Fibroblast of lung (primary cell): Measurements from ENCODE around the gene SEC23IP. TPM values are rescaled to one million over a fixed set of nuclear protein-coding genes. Genes with fewer than 3 reads are reported as not detected.

Source experiments
- DNase-seq, 2 donors: peaks; one replicate each; pipeline versions ENCODE4 v3.0.0 to v3.0.0-alpha.2; 2010; ENCODE audit warnings: low read depth in 2 of 2
- H2AFZ ChIP-seq: 2 replicates; pipeline ENCODE4 v1.5.1; 2012; ENCODE audit warnings: low read length, control low read depth, inconsistent platforms
- H3K27ac ChIP-seq: 2 replicates; pipeline ENCODE4 v1.5.1; 2011; ENCODE audit warnings: low read length, control low read depth; ENCODE audit not compliant: insufficient read depth
- H3K27me3 ChIP-seq: 2 replicates; pipeline ENCODE4 v1.5.1; 2011; ENCODE audit warnings: mild to moderate bottlenecking, low read length; ENCODE audit not compliant: control insufficient read depth, insufficient read depth
- H3K36me3 ChIP-seq: 2 replicates; pipeline ENCODE4 v1.5.1; 2011; ENCODE audit warnings: low read length; ENCODE audit not compliant: control insufficient read depth, insufficient read depth
- H3K4me1 ChIP-seq: 2 replicates; pipeline ENCODE4 v1.5.1; 2011; ENCODE audit warnings: low read length; ENCODE audit not compliant: control insufficient read depth, insufficient read depth; ENCODE audit errors: extremely low read depth
- H3K4me2 ChIP-seq: 2 replicates; pipeline ENCODE4 v1.5.1; 2011; ENCODE audit warnings: low read length, control low read depth; ENCODE audit not compliant: insufficient read depth; ENCODE audit errors: extremely low read depth
- H3K4me3 ChIP-seq, 4 experiments: fragments of 200-600 bp in 1 of 4; sonication (generic) in 1 of 4; replicated peaks in 1 of 4; 2 replicates each; pipeline ENCODE4 v1.5.1; 2011 to 2016; ENCODE audit warnings: low read length in 4 of 4, low read depth in 3 of 4, mild to moderate bottlenecking in 3 of 4, control low read depth in 2 of 4, inconsistent platforms in 1 of 4, mixed read lengths in 1 of 4; ENCODE audit not compliant: insufficient read depth in 1 of 4; ENCODE audit errors: control extremely low read depth in 1 of 4
- H3K79me2 ChIP-seq: 2 replicates; pipeline ENCODE4 v1.5.1; 2012; ENCODE audit warnings: mild to moderate bottlenecking, low read length, inconsistent platforms; ENCODE audit not compliant: control insufficient read depth, insufficient read depth
- H3K9ac ChIP-seq: 2 replicates; pipeline ENCODE4 v1.5.1; 2011; ENCODE audit warnings: mild to moderate bottlenecking, low read length, control low read depth; ENCODE audit not compliant: insufficient read depth
- H3K9me3 ChIP-seq: 2 replicates; pipeline ENCODE4 v1.5.1; 2012; ENCODE audit warnings: low read depth, low read length; ENCODE audit not compliant: control insufficient read depth, insufficient read depth
- H4K20me1 ChIP-seq: 2 replicates; pipeline ENCODE4 v1.5.1; 2011; ENCODE audit warnings: low read length; ENCODE audit not compliant: control insufficient read depth, insufficient read depth; ENCODE audit errors: extremely low read depth
- EZH2 ChIP-seq: IDR thresholded peaks from 2 replicates; pipeline ENCODE4 v1.5.1; 2012; ENCODE audit warnings: low read length, control low read depth, mild to moderate bottlenecking; ENCODE audit errors: missing control alignments
- polyA plus RNA-seq, 2 donors: library from polyadenylated mRNA; depleted of rRNA in 1 of 2; stranded (reverse) in 1 of 2; unstranded in 1 of 2; fragments of >200 nt; gene quantifications; 2 replicates each; pipeline ENCODE4 v1.2.1, GENCODE V29; 2011 to 2012; ENCODE audit warnings: missing spikeins in 1 of 2
- total RNA-seq: library from RNA; depleted of rRNA; stranded (reverse); fragments of >200 nt; gene quantifications from 2 replicates; pipeline ENCODE4 v1.2.1, GENCODE V29; 2014
- TF ChIP-seq, protein P1 (sequence below), 2 donors: IDR thresholded peaks in 1 of 2; conservative IDR thresholded peaks in 1 of 2; 1 replicate in 1 of 2; 2 replicates in 1 of 2; pipeline ENCODE4 v1.5.1; 2011 to 2012; ENCODE audit warnings: low read length in 2 of 2, control low read depth in 1 of 2, inconsistent platforms in 1 of 2, low read depth in 1 of 2, mild to moderate bottlenecking in 1 of 2

SEC23IP gene
- total and polyA plus RNA-seq, 2 donors (not counting 1 experiment from before 2014, with no cell fraction given) = 16.3 to 47.1 TPM

DNA sequence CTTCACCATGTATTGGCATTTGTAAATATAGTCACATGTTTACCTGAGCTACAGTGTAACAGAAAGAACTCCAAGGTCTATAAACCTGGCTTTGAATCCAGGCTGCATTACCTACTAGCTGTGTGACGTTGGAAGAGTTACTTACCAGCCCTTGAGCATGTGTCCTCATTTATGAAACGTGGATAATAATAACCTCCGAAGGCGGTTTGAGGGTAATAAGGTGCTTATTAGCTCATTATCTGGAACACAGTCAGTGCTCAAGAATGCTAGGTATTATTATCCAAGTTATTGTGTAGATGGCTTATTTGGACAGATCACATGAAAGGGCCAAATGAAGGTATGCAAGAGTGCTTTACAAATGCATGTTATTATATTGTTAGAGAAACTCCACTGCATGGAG is 64.9 kb downstream of the SEC23IP start:
- TF ChIP-seq, protein P1, sequence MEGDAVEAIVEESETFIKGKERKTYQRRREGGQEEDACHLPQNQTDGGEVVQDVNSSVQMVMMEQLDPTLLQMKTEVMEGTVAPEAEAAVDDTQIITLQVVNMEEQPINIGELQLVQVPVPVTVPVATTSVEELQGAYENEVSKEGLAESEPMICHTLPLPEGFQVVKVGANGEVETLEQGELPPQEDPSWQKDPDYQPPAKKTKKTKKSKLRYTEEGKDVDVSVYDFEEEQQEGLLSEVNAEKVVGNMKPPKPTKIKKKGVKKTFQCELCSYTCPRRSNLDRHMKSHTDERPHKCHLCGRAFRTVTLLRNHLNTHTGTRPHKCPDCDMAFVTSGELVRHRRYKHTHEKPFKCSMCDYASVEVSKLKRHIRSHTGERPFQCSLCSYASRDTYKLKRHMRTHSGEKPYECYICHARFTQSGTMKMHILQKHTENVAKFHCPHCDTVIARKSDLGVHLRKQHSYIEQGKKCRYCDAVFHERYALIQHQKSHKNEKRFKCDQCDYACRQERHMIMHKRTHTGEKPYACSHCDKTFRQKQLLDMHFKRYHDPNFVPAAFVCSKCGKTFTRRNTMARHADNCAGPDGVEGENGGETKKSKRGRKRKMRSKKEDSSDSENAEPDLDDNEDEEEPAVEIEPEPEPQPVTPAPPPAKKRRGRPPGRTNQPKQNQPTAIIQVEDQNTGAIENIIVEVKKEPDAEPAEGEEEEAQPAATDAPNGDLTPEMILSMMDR (conservative IDR thresholded peaks at IDR 0.05 in 1 of 2, IDR thresholded peaks at IDR 0.05 in 1 of 2; ENCODE audit: low read depth in 1 of 2, low read length in 2 of 2) = no peak
- TF ChIP-seq EZH2 = no peak
- Histone ChIP-seq H3K9me3 (no peaks in the 10 kb centered on the region), H3K27ac (no peak overlapping the region), H3K4me1 (no peaks in the 10 kb centered on the region), H4K20me1 (no peaks in the 10 kb centered on the region), H2AFZ (no peak overlapping the region), H3K4me2 (no peak overlapping the region), H3K27me3 (no peaks in the 10 kb centered on the region), H3K4me3 (no peak overlapping the region), H3K79me2 (no peaks in the 10 kb centered on the region), H3K9ac (no peak overlapping the region), H3K36me3 (no peaks in the 10 kb centered on the region)
- DNase-seq = no peak

DNA sequence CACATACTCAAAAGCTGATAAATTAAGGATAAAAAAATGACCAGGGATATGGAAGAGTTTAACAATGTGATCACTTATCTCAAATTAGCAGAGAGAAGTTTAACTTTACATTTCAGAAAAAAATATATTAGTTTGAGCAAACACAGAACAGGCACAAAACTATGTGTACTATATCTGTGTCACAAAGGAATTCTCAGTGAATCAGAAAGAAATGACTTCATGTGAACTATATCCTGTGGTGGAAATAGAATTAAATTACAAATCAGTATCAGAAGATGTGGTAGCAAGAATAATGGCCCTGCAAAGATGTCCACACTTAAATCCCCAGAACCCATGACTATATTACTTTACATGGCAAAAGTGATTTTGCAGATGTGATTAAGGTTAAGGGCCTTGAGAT is 70.3 kb downstream of the SEC23IP start:
- no peaks in the 10 kb centered on the region for H3K79me2 ChIP-seq
- H3K27me3 ChIP-seq = no peaks in the 10 kb centered on the region
- no peak for DNase-seq
- no peaks in the 10 kb centered on the region for H4K20me1 ChIP-seq
- no peak overlapping the region for H3K9ac ChIP-seq
- no peaks in the 10 kb centered on the region for H3K36me3 ChIP-seq
- H2AFZ ChIP-seq = no peak overlapping the region
- no peak overlapping the region for H3K4me3 ChIP-seq
- H3K4me2 ChIP-seq = no peak overlapping the region
- TF ChIP-seq, protein P1 (conservative IDR thresholded peaks at IDR 0.05 in 1 of 2, IDR thresholded peaks at IDR 0.05 in 1 of 2; ENCODE audit: low read depth in 1 of 2, low read length in 2 of 2) = no peak
- no peak for TF ChIP-seq EZH2
- no peaks in the 10 kb centered on the region for H3K4me1 ChIP-seq
- no peak overlapping the region for H3K27ac ChIP-seq
- H3K9me3 ChIP-seq = no peaks in the 10 kb centered on the region

DNA sequence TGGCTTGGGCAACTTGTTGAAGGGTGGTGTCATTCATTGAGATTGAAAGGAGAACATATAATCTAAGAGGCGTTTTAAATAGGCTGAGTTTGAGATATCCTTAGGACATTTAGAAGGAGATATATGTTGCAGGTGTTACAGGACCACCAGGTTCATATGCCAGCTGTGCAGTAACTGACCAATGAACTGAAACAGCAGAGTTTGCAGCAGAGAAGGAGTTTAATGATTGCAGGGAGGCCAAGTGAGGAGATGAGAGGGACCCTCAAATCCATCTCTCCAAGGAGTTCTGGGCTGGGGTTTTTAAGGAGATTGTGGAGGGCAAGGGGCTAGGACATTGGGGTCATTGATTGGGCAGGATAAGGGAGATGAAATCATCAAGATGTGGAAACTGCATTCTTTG is 74.5 kb downstream of the SEC23IP start:
- no peak for TF ChIP-seq EZH2
- TF ChIP-seq, protein P1 (conservative IDR thresholded peaks at IDR 0.05 in 1 of 2, IDR thresholded peaks at IDR 0.05 in 1 of 2; ENCODE audit: low read depth in 1 of 2, low read length in 2 of 2) = no peak
- no peak for DNase-seq
- H3K79me2 ChIP-seq = no peaks in the 10 kb centered on the region
- no peaks in the 10 kb centered on the region for H3K4me1 ChIP-seq
- no peak overlapping the region for H2AFZ ChIP-seq
- H3K9ac ChIP-seq = no peak overlapping the region
- H3K9me3 ChIP-seq = no peaks in the 10 kb centered on the region
- no peaks in the 10 kb centered on the region for H4K20me1 ChIP-seq
- H3K27me3 ChIP-seq = no peaks in the 10 kb centered on the region
- H3K4me2 ChIP-seq = no peak overlapping the region
- H3K27ac ChIP-seq = no peak overlapping the region
- no peaks in the 10 kb centered on the region for H3K36me3 ChIP-seq
- H3K4me3 ChIP-seq = no peak overlapping the region
